Stimulated activated memory B cell treated with anti-CD40 and anti-IgM and Interleukin-4, amounts not matched to agents 10 μg/mL and 1 μg/mL and 100 μg/mL, for 72 hours (primary cell): Measurements from ENCODE around the gene NNMT.

Source experiments
- ATAC-seq: fragments of 150-1000 bp; cut with Tn5 transposase; 2 replicates; pipeline ENCODE4 v1.10.0; 2021
- H3K27ac Mint-ChIP-seq: one replicate; pipeline ENCODE4 v1.8.0; 2022; ENCODE audit warnings: mild to moderate bottlenecking, mixed read lengths
- H3K27me3 Mint-ChIP-seq: one replicate; pipeline ENCODE4 v1.8.0; 2022; ENCODE audit warnings: mixed read lengths
- H3K36me3 Mint-ChIP-seq: one replicate; pipeline ENCODE4 v1.8.0; 2022; ENCODE audit warnings: mixed read lengths
- H3K4me1 Mint-ChIP-seq: one replicate; pipeline ENCODE4 v1.8.0; 2022; ENCODE audit warnings: mixed read lengths
- H3K4me3 Mint-ChIP-seq: one replicate; pipeline ENCODE4 v1.8.0; 2022; ENCODE audit warnings: mild to moderate bottlenecking, moderate library complexity, mixed read lengths
- H3K9me3 Mint-ChIP-seq: one replicate; pipeline ENCODE4 v1.8.0; 2022; ENCODE audit warnings: mixed read lengths

NNMT gene

DNA sequence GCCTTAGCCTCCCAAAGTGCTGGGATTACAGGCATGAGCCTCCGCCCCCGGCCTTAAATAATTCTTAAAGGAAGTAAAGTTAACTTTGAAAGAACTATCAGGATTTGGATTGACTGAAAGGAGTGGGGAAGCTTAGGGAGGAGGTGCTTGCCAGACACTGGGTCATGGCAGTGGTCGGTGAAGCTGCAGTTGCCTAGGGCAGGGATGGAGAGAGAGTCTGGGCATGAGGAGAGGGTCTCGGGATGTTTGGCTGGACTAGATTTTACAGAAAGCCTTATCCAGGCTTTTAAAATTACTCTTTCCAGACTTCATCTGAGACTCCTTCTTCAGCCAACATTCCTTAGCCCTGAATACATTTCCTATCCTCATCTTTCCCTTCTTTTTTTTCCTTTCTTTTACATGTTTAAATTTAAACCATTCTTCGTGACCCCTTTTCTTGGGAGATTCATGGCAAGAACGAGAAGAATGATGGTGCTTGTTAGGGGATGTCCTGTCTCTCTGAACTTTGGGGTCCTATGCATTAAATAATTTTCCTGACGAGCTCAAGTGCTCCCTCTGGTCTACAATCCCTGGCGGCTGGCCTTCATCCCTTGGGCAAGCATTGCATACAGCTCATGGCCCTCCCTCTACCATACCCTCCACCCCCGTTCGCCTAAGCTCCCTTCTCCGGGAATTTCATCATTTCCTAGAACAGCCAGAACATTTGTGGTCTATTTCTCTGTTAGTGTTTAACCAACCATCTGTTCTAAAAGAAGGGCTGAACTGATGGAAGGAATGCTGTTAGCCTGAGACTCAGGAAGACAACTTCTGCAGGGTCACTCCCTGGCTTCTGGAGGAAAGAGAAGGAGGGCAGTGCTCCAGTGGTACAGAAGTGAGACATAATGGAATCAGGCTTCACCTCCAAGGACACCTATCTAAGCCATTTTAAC lies at the start of gene NNMT:
Gene NNMT, plus strand, starts transcription at position 724 of the 929 bp plus-strand sequence. Its CDS starts 158 bp downstream, at position 882.
- ATAC-seq, result peak; percentile 48
- peaks cover 34% of the 10 kb centered on the region for H3K27me3 Mint-ChIP-seq
- no peak within 1 kb of the TSS for H3K27ac Mint-ChIP-seq
- H3K4me1 Mint-ChIP-seq, result no peaks in the 10 kb centered on the region
- no peaks in the 10 kb centered on the region for H3K36me3 Mint-ChIP-seq
- H3K4me3 Mint-ChIP-seq, result no peak within 1 kb of the TSS
- H3K9me3 Mint-ChIP-seq, result peaks cover 11% of the 10 kb centered on the region

DNA sequence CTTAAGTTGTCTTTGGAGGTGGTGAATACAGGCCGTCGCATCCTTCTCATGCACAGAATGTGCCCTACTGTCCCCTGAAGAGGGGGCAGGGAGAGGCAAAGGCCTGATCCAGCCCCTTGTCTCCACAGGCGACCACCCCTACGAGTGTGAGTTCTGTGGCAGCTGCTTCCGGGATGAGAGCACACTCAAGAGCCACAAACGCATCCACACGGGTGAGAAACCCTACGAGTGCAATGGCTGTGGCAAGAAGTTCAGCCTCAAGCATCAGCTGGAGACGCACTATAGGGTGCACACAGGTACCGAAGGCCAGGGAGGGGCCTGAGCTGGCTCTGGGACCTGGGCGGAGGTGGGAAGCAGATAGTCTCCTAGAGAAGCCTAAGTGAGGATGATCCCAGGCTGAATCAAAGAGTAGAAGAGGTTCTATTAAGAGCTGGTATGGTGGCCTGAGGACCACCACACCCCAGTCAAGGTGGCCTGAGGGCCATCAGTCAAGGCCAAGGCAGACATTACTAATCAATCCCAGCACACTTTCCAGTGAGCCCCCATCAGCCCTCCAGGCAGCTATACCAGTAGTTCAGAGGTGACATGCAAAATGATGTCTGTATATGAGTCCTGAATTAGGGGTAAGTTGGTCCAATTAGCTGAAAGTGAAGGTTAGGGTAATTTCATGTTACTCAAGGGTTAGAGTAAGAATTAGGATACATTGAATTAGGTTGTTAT lies 49.0 kb upstream of the NNMT start:
- no peak overlapping the region for H3K4me3 Mint-ChIP-seq
- no peaks in the 10 kb centered on the region for H3K9me3 Mint-ChIP-seq
- no peaks in the 10 kb centered on the region for H3K4me1 Mint-ChIP-seq
- ATAC-seq, result no peak
- no peak overlapping the region for H3K27ac Mint-ChIP-seq
- H3K27me3 Mint-ChIP-seq, result no peaks in the 10 kb centered on the region
- no peaks in the 10 kb centered on the region for H3K36me3 Mint-ChIP-seq

DNA sequence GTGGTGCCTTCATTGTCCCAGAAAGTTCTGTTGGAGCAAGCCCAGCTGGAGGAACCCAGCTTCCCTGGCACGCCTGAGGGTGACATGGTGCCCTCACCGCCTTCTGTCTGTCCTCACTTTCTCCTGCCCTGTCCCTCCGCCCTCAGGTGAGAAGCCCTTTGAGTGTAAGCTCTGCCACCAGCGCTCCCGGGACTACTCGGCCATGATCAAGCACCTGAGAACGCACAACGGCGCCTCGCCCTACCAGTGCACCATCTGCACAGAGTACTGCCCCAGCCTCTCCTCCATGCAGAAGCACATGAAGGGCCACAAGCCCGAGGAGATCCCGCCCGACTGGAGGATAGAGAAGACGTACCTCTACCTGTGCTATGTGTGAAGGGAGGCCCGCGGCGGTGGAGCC lies 46.0 kb upstream of the NNMT start:
- H3K36me3 Mint-ChIP-seq, result no peaks in the 10 kb centered on the region
- H3K9me3 Mint-ChIP-seq, result no peaks in the 10 kb centered on the region
- H3K27ac Mint-ChIP-seq, result no peak overlapping the region
- no peak overlapping the region for H3K4me3 Mint-ChIP-seq
- ATAC-seq, result no peak
- H3K4me1 Mint-ChIP-seq, result no peaks in the 10 kb centered on the region
- H3K27me3 Mint-ChIP-seq, result no peaks in the 10 kb centered on the region

DNA sequence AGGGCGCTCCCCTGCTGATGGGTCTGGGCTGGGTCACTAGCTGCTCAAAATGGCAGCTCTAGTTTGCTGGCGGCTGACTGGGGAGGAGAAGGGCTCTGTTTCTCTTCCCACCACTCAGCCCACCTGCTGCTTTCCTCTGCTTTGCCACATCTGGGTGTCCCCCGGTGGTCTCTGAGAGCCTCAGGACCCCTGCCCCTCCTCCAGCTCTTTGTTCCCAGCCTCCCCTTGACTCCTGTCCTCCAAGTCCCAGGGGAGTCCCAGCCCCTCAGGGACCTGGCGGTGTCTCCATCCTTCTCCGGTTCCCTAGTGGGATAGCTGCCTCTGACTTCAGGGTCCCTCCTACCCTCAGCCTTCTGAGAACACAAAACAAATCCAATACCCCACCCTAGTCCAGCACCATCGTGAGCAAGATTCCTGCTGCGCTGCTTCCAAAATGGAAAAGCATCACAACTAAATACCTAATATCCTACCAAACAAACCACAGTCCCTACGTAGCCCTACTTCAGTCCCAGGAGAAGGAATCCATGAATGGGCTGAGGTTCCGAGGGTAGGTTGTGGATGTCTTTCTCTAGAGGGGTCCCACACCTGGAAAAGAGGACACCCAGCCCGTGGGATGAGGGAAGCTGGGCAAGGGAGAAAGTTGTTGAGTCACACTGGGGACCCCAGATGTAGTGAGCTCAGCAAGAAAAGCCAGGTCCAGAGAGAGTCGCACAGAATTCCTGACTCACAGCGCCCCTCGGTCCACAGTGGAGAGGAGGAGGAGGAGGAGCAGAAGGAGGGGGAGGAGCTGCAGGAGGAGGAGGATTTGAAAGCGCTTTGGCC lies 45.0 kb upstream of the NNMT start:
- H3K4me1 Mint-ChIP-seq, result no peaks in the 10 kb centered on the region
- no peaks in the 10 kb centered on the region for H3K27me3 Mint-ChIP-seq
- no peak overlapping the region for H3K27ac Mint-ChIP-seq
- no peak overlapping the region for H3K4me3 Mint-ChIP-seq
- no peaks in the 10 kb centered on the region for H3K36me3 Mint-ChIP-seq
- no peaks in the 10 kb centered on the region for H3K9me3 Mint-ChIP-seq
- ATAC-seq, result no peak

DNA sequence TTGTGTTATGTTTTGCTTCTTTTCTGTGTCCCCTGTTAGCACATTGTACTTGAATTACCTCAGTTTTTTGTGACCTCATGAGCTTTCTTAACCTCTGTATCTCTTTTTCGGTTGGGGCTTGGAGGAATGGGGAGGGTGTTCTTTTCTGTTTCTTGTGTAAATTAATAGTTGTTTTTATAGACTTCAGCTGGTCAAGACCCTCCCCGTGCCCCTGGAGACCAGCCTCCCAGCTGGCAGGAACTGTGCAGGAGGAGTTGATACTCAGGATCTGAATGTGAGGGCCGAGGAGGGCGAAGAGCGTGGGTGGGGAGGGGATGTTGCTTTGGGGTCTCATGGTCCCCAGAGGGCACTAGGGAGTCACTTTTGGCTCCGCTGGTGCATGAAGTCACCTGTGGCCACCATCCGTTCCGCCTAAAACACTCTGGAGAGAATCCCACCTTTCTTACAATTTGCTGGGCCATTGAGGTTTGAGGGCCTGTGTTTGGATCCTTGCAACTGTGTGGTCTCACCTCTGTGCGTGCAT lies 44.3 kb upstream of the NNMT start:
- H3K4me1 Mint-ChIP-seq, result no peaks in the 10 kb centered on the region
- H3K4me3 Mint-ChIP-seq, result no peak overlapping the region
- no peaks in the 10 kb centered on the region for H3K9me3 Mint-ChIP-seq
- no peaks in the 10 kb centered on the region for H3K27me3 Mint-ChIP-seq
- H3K36me3 Mint-ChIP-seq, result no peaks in the 10 kb centered on the region
- H3K27ac Mint-ChIP-seq, result no peak overlapping the region
- no peak for ATAC-seq

DNA sequence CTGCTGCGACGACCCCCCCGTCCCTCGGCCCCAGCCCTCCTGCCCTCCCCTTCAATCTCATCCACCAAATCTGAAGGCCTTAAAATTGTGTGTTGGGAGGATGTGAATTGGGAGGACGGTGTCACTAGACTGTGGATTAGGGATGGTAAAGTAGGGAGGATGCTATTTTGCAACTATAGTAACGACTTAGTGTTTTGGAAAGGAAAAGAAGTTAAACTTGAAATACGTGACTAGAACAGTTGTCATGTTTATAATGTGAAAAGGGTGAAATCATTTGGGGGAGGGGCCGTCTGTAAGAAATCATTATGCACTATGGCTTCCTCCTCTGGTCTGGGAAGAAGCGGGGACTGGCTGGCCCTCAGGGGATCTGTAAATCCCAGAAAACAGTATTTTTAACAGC lies 43.4 kb upstream of the NNMT start:
- H3K4me1 Mint-ChIP-seq, result no peaks in the 10 kb centered on the region
- no peaks in the 10 kb centered on the region for H3K27me3 Mint-ChIP-seq
- ATAC-seq, result no peak
- no peak overlapping the region for H3K27ac Mint-ChIP-seq
- no peak overlapping the region for H3K4me3 Mint-ChIP-seq
- no peaks in the 10 kb centered on the region for H3K36me3 Mint-ChIP-seq
- H3K9me3 Mint-ChIP-seq, result no peaks in the 10 kb centered on the region

DNA sequence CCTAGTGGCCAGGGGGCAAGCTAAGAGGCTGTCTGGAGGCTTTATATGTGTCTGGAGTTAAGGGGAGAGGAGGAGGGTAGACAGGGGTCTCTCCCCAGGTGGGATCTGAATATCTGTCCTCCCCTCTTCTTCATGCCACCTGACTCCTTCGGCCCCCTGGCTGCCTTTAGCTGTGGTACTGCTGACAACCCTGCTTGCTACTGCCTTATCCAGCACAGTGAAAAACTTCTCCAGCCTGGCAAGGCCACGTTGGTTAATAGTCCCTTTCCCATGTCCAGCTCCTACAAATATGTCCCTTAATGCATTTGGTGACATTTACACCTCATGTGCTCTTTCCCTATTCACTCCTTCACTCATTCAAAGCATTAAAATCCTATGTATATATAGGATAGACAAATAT lies 42.4 kb upstream of the NNMT start:
- Mint-ChIP-seq H3K27me3 (no peaks in the 10 kb centered on the region), H3K4me1 (peaks cover 5% of the 10 kb centered on the region), H3K4me3 (no peak overlapping the region), H3K27ac (no peak overlapping the region), H3K9me3 (no peaks in the 10 kb centered on the region), H3K36me3 (no peaks in the 10 kb centered on the region)
- ATAC-seq, result no peak

DNA sequence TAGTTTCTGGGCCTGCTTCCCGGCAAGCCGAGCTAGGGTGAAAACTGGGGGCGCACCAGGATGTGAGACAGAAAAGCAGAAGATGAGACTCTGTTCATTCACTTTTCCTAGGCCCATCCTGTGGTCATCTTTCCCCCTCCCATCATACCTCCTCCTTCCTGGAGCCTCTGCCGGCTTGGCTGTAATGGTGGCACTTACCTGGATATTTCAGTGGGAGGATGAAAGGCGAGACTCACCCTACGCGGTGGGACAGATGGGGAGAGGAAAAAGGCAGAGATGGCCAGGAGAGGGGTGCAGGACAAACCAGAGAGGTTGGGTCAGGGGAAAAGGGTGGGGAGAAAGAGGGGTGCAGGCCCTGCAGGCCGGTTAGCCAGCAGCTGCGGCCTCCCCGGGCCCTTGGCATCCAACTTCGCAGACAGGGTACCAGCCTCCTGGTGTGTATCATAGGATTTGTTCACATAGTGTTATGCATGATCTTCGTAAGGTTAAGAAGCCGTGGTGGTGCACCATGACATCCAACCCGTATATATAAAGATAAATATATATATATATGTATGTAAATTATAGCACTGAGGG lies 41.5 kb upstream of the NNMT start:
- Mint-ChIP-seq H3K27ac (no peak overlapping the region), H3K4me1 (peaks cover 12% of the 10 kb centered on the region), H3K4me3 (no peak overlapping the region), H3K27me3 (no peaks in the 10 kb centered on the region), H3K9me3 (no peaks in the 10 kb centered on the region), H3K36me3 (no peaks in the 10 kb centered on the region)
- no peak for ATAC-seq

DNA sequence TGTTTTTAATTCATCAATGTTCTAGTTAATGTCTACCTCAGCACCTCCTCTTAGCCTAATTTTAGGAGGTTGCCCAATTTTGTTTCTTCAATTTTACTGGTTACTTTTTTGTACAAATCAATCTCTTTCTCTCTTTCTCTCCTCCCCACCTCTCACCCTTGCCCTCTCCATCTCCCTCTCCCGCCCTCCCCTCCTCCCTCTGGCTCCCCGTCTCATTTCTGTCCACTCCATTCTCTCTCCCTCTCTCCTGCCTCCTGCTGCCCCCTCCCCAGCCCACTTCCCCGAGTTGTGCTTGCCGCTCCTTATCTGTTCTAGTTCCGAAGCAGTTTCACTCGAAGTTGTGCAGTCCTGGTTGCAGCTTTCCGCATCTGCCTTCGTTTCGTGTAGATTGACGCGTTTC lies 40.9 kb upstream of the NNMT start:
- Mint-ChIP-seq H3K4me1 (peaks cover 18% of the 10 kb centered on the region), H3K27ac (no peak overlapping the region), H3K36me3 (no peaks in the 10 kb centered on the region), H3K4me3 (no peak overlapping the region), H3K9me3 (no peaks in the 10 kb centered on the region), H3K27me3 (no peaks in the 10 kb centered on the region)
- no peak for ATAC-seq

DNA sequence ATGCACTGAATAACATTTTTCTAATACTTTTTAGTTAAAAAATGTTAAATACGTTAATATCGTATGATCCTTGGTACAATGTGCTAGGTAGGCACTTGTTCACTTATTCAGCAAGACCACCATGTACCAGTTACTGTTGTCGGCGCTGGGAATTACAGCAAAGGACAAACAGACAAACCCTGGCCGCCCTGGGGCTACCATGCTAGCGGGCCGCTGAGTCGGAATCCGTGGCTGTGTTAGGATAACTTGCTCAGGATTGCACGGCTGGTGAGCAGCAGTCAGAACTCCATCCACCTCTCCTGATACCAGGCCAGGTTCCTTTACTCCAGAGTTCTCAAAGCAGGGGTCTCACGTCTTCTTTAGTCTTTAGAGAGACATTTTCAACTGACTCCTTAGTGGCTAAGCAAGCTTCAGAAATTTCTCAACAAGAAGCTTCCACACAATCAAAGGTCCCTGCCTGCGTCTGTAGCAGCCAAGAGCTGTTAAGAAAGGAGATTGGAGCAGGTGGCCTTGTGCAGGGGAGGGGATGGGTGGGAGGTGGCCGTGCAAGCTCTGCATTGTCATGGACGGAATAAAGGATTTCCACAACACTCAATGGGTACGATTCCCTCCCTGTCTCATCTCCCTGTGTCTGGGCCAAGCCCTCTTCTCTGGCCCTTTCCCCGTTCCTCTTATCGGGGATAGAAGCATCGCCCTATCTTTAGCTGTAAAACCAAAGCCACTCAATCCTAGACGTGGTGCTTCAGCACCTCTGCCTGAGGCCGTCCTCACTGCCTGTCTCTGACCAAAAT lies 39.8 kb upstream of the NNMT start:
- ATAC-seq, result no peak
- Mint-ChIP-seq H3K9me3 (no peaks in the 10 kb centered on the region), H3K27ac (no peak overlapping the region), H3K27me3 (no peaks in the 10 kb centered on the region), H3K4me3 (no peak overlapping the region), H3K36me3 (no peaks in the 10 kb centered on the region), H3K4me1 (peaks cover 26% of the 10 kb centered on the region)

DNA sequence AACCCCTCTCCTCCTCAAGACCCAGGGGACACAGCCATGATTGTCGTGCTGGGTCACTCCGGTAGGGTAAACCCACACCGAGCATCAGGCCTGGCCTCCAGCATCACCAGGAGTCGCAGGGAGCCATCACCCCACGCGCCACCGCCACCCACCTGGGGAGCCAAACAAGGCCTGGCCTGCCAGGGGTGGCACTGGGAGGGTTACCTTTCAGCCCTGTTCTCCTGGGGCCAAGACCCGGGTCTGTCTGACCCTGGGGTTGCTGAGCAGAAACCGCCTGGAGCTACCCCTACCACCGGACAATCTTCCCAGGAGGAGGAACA lies 39.3 kb upstream of the NNMT start:
- ATAC-seq, result no peak
- no peak overlapping the region for H3K4me3 Mint-ChIP-seq
- peaks cover 26% of the 10 kb centered on the region for H3K4me1 Mint-ChIP-seq
- H3K36me3 Mint-ChIP-seq, result no peaks in the 10 kb centered on the region
- no peaks in the 10 kb centered on the region for H3K9me3 Mint-ChIP-seq
- no peak overlapping the region for H3K27ac Mint-ChIP-seq
- H3K27me3 Mint-ChIP-seq, result no peaks in the 10 kb centered on the region

DNA sequence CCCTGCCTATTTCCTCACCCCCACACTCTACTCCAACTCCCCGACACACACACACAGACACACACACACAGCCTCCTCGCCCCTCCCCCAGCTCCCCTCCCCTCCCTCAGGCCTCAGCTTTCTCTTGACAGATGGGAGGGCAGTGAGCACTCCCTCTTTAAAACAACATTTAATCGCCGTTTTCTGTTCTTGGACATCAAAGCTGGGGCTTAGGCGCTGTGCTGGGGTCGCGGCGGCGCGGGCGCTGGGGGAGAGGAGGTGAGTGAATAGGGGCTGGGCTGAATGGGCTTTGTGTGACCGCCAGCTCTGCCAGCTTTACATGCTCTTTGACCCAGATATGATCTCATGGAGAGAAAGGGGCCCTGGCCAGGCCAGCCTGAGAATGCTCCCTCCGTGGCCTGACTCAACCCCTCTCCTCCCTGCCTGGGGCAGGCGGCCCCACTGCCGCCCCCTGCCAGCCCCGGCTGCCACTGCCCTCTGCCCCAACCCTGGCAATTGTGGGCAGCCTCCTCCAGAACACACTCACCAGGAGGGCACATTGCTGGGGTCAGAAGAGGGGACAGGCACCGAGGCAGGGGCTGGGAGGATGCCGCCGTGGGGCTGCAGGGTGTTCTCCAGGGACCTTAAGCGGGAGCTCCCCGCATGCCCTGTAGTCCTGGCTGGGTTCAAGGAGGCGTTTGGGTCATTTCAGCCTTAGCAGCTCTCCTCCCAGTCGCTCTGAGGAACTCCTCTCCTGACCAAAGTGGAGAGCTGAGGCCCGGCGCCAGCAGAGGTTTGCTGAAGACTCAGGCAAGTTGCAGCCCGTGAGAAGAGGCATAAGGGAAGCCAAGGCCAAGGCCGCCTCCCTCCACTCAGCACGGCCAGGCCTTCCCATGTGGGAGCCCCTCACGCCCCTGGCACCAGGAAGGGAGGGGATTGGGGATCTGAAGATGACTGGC lies 38.3 kb upstream of the NNMT start:
- Mint-ChIP-seq H3K4me1 (peaks cover 26% of the 10 kb centered on the region), H3K36me3 (no peaks in the 10 kb centered on the region), H3K9me3 (no peaks in the 10 kb centered on the region), H3K27me3 (no peaks in the 10 kb centered on the region), H3K4me3 (no peak overlapping the region), H3K27ac (peak overlapping the region; percentile 67)
- ATAC-seq, result no peak

DNA sequence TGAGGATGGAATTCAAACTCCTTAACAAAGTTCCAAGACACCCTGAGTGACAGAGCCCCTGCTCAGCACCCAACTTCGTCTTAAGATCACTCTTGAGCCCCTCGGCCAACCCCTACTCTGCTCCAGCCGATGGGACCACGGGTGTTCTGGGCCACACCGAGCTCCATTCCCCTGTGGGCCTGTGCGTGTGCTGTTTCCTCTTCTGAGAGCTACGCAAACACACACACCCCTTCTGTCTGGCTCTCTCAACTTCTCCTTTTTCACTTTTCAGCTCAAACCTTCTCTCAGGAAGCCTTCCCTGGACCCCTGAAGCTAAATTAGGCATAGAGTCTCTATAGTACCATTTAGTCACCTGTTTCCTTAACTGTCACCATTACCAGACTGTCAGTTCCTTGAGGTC lies 37.5 kb upstream of the NNMT start:
- Mint-ChIP-seq H3K4me1 (peaks cover 26% of the 10 kb centered on the region), H3K27me3 (no peaks in the 10 kb centered on the region), H3K4me3 (no peak overlapping the region), H3K27ac (peak overlapping the region; percentile 67), H3K36me3 (no peaks in the 10 kb centered on the region), H3K9me3 (no peaks in the 10 kb centered on the region)
- peak; percentile 78 for ATAC-seq
